Caco-2 (cell line): ENCODE results near the gene DNMT3L. TPM values are rescaled to one million over a fixed set of nuclear protein-coding genes. Genes with fewer than 3 reads are reported as not detected.
"Not testable (repeated sequence)": the region's sequence is repeated elsewhere in the genome, so short reads cannot be mapped to it uniquely, and the experiment has no call there.

ENCODE experiments used
- BruUV-seq: library from RNA; stranded (reverse); fragments of 400-500 nt; replicated peaks from 2 replicates; lab custom pipeline; 2021; lab: Mats Ljungman, UMichigan
- CTCF ChIA-PET: fragments of 300-600 bp; sonication (Branson Sonifier 250); formaldehyde crosslinking; loops from one replicate; lab custom pipeline; 2022; ENCODE audit warnings: antibody characterized with exemption; lab: Charles Lee
- POLR2A ChIA-PET: fragments of 300-600 bp; sonication (Branson Sonifier 250); formaldehyde crosslinking; loops from one replicate; lab custom pipeline; 2022; ENCODE audit warnings: antibody characterized with exemption; lab: Charles Lee
- DNase-seq, 2 experiments: peaks; one replicate each; pipeline versions ENCODE4 v3.0.0 to v3.0.0-alpha.2; 2020 to 2022
- H3K27me3 ChIP-seq: replicated peaks from 2 replicates; pipeline ENCODE4 v1.6.0; 2011; ENCODE audit warnings: low read length; ENCODE audit not compliant: control insufficient read depth, insufficient read depth
- H3K36me3 ChIP-seq: 2 replicates; pipeline ENCODE4 v1.5.1; 2011; ENCODE audit warnings: low read length; ENCODE audit not compliant: control insufficient read depth, insufficient read depth
- H3K4me1 ChIP-seq: fragments of 250-450 bp; sonication (Bioruptor Pico); 2 replicates; pipeline ENCODE4 v1.5.1; 2020; ENCODE audit warnings: mild to moderate bottlenecking
- H3K4me3 ChIP-seq: 2 replicates; pipeline ENCODE4 v1.5.1; 2011; ENCODE audit warnings: low read depth, mild to moderate bottlenecking, control low read depth, low read length
- H3K9me3 ChIP-seq: fragments of 250-450 bp; sonication (Bioruptor Pico); 2 replicates; pipeline ENCODE4 v1.5.1; 2020; ENCODE audit warnings: mild to moderate bottlenecking, moderate library complexity
- H3K27ac Mint-ChIP-seq: one replicate; pipeline ENCODE4 v1.8.0; 2022; ENCODE audit warnings: mixed read lengths; ENCODE audit not compliant: unreplicated experiment
- H3K27me3 Mint-ChIP-seq: one replicate; pipeline ENCODE4 v1.8.0; 2022; ENCODE audit warnings: mixed read lengths; ENCODE audit not compliant: insufficient read depth, unreplicated experiment
- H3K36me3 Mint-ChIP-seq: one replicate; pipeline ENCODE4 v1.8.0; 2022; ENCODE audit warnings: mild to moderate bottlenecking, mixed read lengths; ENCODE audit not compliant: insufficient read depth, unreplicated experiment
- H3K4me1 Mint-ChIP-seq: one replicate; pipeline ENCODE4 v1.8.0; 2022; ENCODE audit warnings: low read depth, mixed read lengths; ENCODE audit not compliant: unreplicated experiment
- H3K4me3 Mint-ChIP-seq: one replicate; pipeline ENCODE4 v1.8.0; 2022; ENCODE audit warnings: mild to moderate bottlenecking, moderate library complexity, mixed read lengths; ENCODE audit not compliant: unreplicated experiment
- H3K9me3 Mint-ChIP-seq: one replicate; pipeline ENCODE4 v1.8.0; 2022; ENCODE audit warnings: mixed read lengths; ENCODE audit not compliant: unreplicated experiment
- intact Hi-C: fragments of 100-400 bp; cut with micrococcal nuclease; formaldehyde crosslinking; loops from one replicate; pipeline ENCODE4 v1.10.0; 2022; ENCODE audit not compliant: unreplicated experiment
- total RNA-seq: library from RNA; stranded (reverse); gene quantifications from 2 replicates; pipeline ENCODE4 v1.2.3, GENCODE V29; 2022
- TF ChIP-seq, protein P1 (sequence below), 2 experiments: fragments of 200-600 bp in 1 of 2; IDR thresholded peaks; 1 replicate in 1 of 2; 2 replicates in 1 of 2; pipeline versions ENCODE4 v1.5.1 to v1.8.0; 2011 to 2022; ENCODE audit warnings: antibody characterized with exemption in 1 of 2, control low read depth in 1 of 2, inconsistent platforms in 1 of 2, low read depth in 1 of 2, low read length in 1 of 2, mild to moderate bottlenecking in 1 of 2, moderate library complexity in 1 of 2; ENCODE audit not compliant: insufficient read depth in 1 of 2, severe bottlenecking in 1 of 2, unreplicated experiment in 1 of 2

The DNMT3L gene
- total RNA-seq, 1 experiment from 2014 or later, result 0.95 TPM

DNA sequence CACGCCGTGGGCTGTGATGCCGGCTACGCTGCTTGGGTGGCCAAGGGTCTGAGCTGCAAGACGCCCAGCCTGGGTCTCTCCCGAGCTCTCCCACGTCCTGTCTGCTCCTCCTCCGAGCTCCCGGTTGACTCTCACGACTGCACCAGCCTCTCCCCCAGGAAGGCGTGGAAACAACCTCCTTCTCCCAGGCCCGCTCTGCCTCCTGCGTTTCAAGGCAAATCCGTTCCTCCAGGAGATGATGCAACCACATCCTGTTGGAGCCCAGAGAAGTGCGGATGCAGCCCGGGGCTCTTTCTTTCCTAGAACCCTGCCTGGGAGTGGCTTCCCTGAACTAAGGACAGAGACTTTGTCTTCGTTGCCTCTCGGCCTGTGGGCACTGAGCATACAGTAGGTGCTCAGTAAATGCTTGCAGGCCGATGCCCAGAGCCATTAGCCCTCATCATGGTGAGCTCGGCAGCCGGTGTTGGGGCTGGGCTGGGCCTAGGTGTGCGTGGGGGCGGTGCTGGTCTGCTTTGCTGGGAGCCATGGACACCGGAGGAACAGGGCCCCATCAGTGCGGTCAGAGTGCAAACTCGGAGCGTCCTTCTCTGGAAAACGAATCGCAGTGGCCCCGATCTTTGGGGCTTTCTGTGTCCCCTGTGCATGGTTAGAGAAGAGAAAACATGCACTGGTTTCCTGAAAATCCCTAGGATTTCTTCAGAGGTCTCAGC is 59.0 kb downstream of the DNMT3L start:
- BruUV-seq, H3K4me3 ChIP-seq, H3K36me3 ChIP-seq, H3K4me3 Mint-ChIP-seq, H3K9me3 ChIP-seq, H3K4me1 ChIP-seq, DNase-seq, H3K4me1 Mint-ChIP-seq, H3K36me3 Mint-ChIP-seq, intact Hi-C loops, H3K27me3 ChIP-seq, POLR2A ChIA-PET, H3K27ac Mint-ChIP-seq, H3K9me3 Mint-ChIP-seq, CTCF ChIA-PET, H3K27me3 Mint-ChIP-seq: not testable (repeated sequence)

DNA sequence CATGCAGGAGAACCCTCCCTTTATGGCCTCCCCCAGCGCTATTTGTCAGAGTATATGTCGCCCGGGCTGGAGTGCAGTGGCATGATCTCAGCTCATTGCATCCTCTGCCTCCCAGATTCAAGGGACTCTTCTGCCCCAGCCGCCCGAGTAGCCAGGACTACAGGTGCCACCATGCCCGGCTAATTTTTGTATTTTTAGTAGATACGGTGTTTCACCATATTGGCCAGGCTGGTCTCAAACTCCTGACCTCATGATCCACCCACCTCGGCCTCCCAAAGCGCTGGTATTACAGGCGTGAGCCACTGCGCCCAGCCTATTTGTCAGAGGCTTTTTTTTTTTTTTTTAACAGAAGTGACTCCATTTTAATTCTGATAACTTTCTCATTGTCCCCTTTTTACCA is 61.7 kb downstream of the DNMT3L start:
- H3K36me3 ChIP-seq, BruUV-seq, CTCF ChIA-PET, POLR2A ChIA-PET, H3K4me3 ChIP-seq, H3K4me3 Mint-ChIP-seq, H3K27me3 Mint-ChIP-seq, H3K9me3 ChIP-seq, H3K27ac Mint-ChIP-seq, H3K4me1 ChIP-seq, H3K9me3 Mint-ChIP-seq, H3K36me3 Mint-ChIP-seq, intact Hi-C loops, H3K4me1 Mint-ChIP-seq, H3K27me3 ChIP-seq: not testable (repeated sequence)
- peak in 1 of 2 experiments; percentile 11 for DNase-seq

GRCh38 chr21:44199448-44199847 is 62.2 kb downstream of the DNMT3L start:
- Histone ChIP-seq H3K36me3 (no peaks in the 10 kb centered on the region), H3K4me1 (no peaks in the 10 kb centered on the region), H3K9me3 (no peaks in the 10 kb centered on the region), H3K4me3 (no peak overlapping the region), H3K27me3 (no peaks in the 10 kb centered on the region)
- H3K4me3 Mint-ChIP-seq, result no peak overlapping the region
- no peaks in the 10 kb centered on the region for H3K36me3 Mint-ChIP-seq
- no peaks in the 10 kb centered on the region for H3K9me3 Mint-ChIP-seq
- TF ChIP-seq, protein P1, sequence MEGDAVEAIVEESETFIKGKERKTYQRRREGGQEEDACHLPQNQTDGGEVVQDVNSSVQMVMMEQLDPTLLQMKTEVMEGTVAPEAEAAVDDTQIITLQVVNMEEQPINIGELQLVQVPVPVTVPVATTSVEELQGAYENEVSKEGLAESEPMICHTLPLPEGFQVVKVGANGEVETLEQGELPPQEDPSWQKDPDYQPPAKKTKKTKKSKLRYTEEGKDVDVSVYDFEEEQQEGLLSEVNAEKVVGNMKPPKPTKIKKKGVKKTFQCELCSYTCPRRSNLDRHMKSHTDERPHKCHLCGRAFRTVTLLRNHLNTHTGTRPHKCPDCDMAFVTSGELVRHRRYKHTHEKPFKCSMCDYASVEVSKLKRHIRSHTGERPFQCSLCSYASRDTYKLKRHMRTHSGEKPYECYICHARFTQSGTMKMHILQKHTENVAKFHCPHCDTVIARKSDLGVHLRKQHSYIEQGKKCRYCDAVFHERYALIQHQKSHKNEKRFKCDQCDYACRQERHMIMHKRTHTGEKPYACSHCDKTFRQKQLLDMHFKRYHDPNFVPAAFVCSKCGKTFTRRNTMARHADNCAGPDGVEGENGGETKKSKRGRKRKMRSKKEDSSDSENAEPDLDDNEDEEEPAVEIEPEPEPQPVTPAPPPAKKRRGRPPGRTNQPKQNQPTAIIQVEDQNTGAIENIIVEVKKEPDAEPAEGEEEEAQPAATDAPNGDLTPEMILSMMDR (IDR thresholded peaks at IDR 0.05; ENCODE audit: insufficient read depth in 1 of 2, low read depth in 1 of 2, low read length in 1 of 2, severe bottlenecking in 1 of 2, unreplicated experiment in 1 of 2), result no peak
- BruUV-seq, result no TSS peak
- intact Hi-C loops, result no loop called here
- no peaks in the 10 kb centered on the region for H3K27me3 Mint-ChIP-seq
- ChIA-PET POLR2A (no interaction called here), CTCF (no interaction called here)
- DNase-seq, result peak in 1 of 2 experiments; percentile 27
- H3K4me1 Mint-ChIP-seq, result no peaks in the 10 kb centered on the region
- no peak overlapping the region for H3K27ac Mint-ChIP-seq

DNA sequence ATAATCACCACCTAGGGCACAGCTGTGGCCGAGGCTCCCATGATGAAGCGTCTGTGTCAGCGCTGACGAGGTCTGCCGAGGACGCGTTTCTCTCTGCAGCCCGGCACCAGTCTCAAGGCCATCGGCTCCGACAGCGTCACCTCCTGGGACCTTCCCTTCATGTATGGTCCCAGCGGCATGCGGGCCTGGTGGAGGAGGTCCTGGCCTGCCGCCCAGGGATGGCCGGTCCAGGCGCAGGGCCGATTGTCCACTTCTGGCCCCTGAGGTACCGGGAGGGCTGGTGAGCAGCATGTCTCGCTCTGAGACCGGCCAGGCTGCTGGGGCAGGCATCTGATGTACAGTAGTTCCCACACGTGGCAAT is 64.6 kb downstream of the DNMT3L start:
- CTCF ChIA-PET, H3K27ac Mint-ChIP-seq, H3K4me1 ChIP-seq, POLR2A ChIA-PET, H3K4me3 ChIP-seq, H3K36me3 ChIP-seq, H3K9me3 ChIP-seq, BruUV-seq, H3K4me1 Mint-ChIP-seq, H3K27me3 ChIP-seq, H3K27me3 Mint-ChIP-seq, intact Hi-C loops, H3K36me3 Mint-ChIP-seq, DNase-seq, H3K4me3 Mint-ChIP-seq, H3K9me3 Mint-ChIP-seq: not testable (repeated sequence)

Other genes starting within 250 kb of the DNMT3L start
- gene TRAPPC10, start 249.6 kb downstream of the DNMT3L start, total RNA-seq, result 43.4 and 49.4 TPM in 2 replicates
- 30.6 and 31.8 TPM in 2 replicates for gene PWP2, start 154.5 kb downstream of the DNMT3L start, total RNA-seq
- 59.7 and 67.8 TPM in 2 replicates for gene GATD3, start 128.2 kb downstream of the DNMT3L start, total RNA-seq
- 12.6 and 13.5 TPM in 2 replicates for gene ICOSLG, start 21.0 kb downstream of the DNMT3L start, total RNA-seq
- not detected in 2 replicates for gene AIRE, start 24.0 kb upstream of the DNMT3L start, total RNA-seq
- 137 and 140 TPM in 2 replicates for gene PFKL, start 38.2 kb upstream of the DNMT3L start, total RNA-seq
- gene CFAP410, start 77.5 kb upstream of the DNMT3L start, total RNA-seq, result 16.5 and 20.1 TPM in 2 replicates
- 0.07 and 0.20 TPM in 2 replicates for gene TRPM2, start 91.7 kb upstream of the DNMT3L start, total RNA-seq
- 4.5 and 4.7 TPM in 2 replicates for gene LRRC3, start 193.6 kb upstream of the DNMT3L start, total RNA-seq